Neural progenitor cell (in vitro differentiated cells): Measurements from ENCODE around the gene OR1C1. TPM values are rescaled to one million over a fixed set of nuclear protein-coding genes. Genes with fewer than 3 reads are reported as not detected.
"Not testable (repeated sequence)": the region's sequence is repeated elsewhere in the genome, so short reads cannot be mapped to it uniquely, and the experiment has no call there.

Source experiments
- DNase-seq: peaks from one replicate; pipeline ENCODE4 v3.0.0-alpha.2; 2016; ENCODE audit warnings: low spot score
- H2AFZ ChIP-seq: fragments of 200-600 bp; sonication (generic); replicated peaks from 2 replicates; pipeline ENCODE4 v1.6.1; 2016; ENCODE audit warnings: antibody characterized with exemption
- H3F3A ChIP-seq: fragments of 200-600 bp; sonication (generic); 2 replicates; pipeline ENCODE4 v1.6.1; 2016; ENCODE audit warnings: antibody characterized with exemption, low read depth
- H3K27ac ChIP-seq: fragments of 200-600 bp; sonication (generic); 2 replicates; pipeline ENCODE4 v1.5.1; 2016; ENCODE audit warnings: mild to moderate bottlenecking
- H3K27me3 ChIP-seq: fragments of 200-600 bp; sonication (generic); 2 replicates; pipeline ENCODE4 v1.6.1; 2016; ENCODE audit warnings: mild to moderate bottlenecking, moderate library complexity
- H3K36me3 ChIP-seq: fragments of 200-600 bp; sonication (generic); 2 replicates; pipeline ENCODE4 v1.5.1; 2016
- H3K4me1 ChIP-seq: fragments of 200-600 bp; sonication (generic); 2 replicates; pipeline ENCODE4 v1.6.1; 2016; ENCODE audit warnings: mixed run types
- H3K4me2 ChIP-seq: fragments of 200-600 bp; sonication (generic); 2 replicates; pipeline ENCODE4 v1.6.1; 2016
- H3K4me3 ChIP-seq: fragments of 200-600 bp; sonication (generic); 2 replicates; pipeline ENCODE4 v1.5.1; 2016
- H3K79me2 ChIP-seq: fragments of 200-600 bp; sonication (generic); 2 replicates; pipeline ENCODE4 v1.6.1; 2016; ENCODE audit warnings: low read depth
- H3K9ac ChIP-seq: fragments of 200-600 bp; sonication (generic); 2 replicates; pipeline ENCODE4 v1.6.1; 2016
- H3K9me3 ChIP-seq: fragments of 200-600 bp; sonication (generic); 2 replicates; pipeline ENCODE4 v1.5.1; 2016; ENCODE audit warnings: low read depth
- H4K20me1 ChIP-seq: fragments of 200-600 bp; sonication (generic); 2 replicates; pipeline ENCODE4 v1.6.1; 2016; ENCODE audit warnings: low read depth
- H3K27ac Mint-ChIP-seq: 3 replicates; pipeline ENCODE4 v1.8.0; 2021; ENCODE audit warnings: mixed read lengths
- H3K27me3 Mint-ChIP-seq: 2 replicates; pipeline ENCODE4 v1.8.0; 2022; ENCODE audit warnings: low read depth, mild to moderate bottlenecking, inconsistent platforms, moderate library complexity, mixed read lengths; ENCODE audit not compliant: insufficient read depth
- H3K36me3 Mint-ChIP-seq: 3 replicates; pipeline ENCODE4 v1.8.0; 2021; ENCODE audit warnings: mixed read lengths
- H3K4me1 Mint-ChIP-seq: 3 replicates; pipeline ENCODE4 v1.8.0; 2021; ENCODE audit warnings: mixed read lengths
- H3K4me3 Mint-ChIP-seq: 3 replicates; pipeline ENCODE4 v1.8.0; 2021; ENCODE audit warnings: mild to moderate bottlenecking, moderate library complexity, mixed read lengths
- H3K9me3 Mint-ChIP-seq: 3 replicates; pipeline ENCODE4 v1.8.0; 2020; ENCODE audit warnings: mixed read lengths
- CTCF ChIP-seq: fragments of 200-600 bp; sonication (generic); IDR thresholded peaks from 2 replicates; pipeline ENCODE4 v1.5.1; 2017; ENCODE audit warnings: antibody characterized with exemption, mild to moderate bottlenecking
- EZH2 ChIP-seq: fragments of 200-600 bp; sonication (generic); IDR thresholded peaks from 2 replicates; pipeline ENCODE4 v1.6.1; 2017; ENCODE audit warnings: antibody characterized with exemption, mild to moderate bottlenecking, moderate library complexity
- EZH2phosphoT487 ChIP-seq: fragments of 200-600 bp; sonication (generic); IDR thresholded peaks from 2 replicates; pipeline ENCODE4 v1.6.1; 2017; ENCODE audit warnings: antibody characterized with exemption
- total RNA-seq: library from RNA; depleted of rRNA; stranded (reverse); fragments of >200 nt; gene quantifications from 2 replicates; pipeline ENCODE4 v1.2.3, GENCODE V29; 2015; ENCODE audit warnings: low replicate concordance

OR1C1 gene
- total RNA-seq, 1 donor from 2014 or later: not detected

GRCh38 chr1:247746391-247746935 lies 13.9 kb downstream of the OR1C1 start:
- H3K9me3 ChIP-seq: peaks cover 34% of the 10 kb centered on the region
- no peaks in the 10 kb centered on the region for H3K27me3 Mint-ChIP-seq
- no peak overlapping the region for H3K4me3 ChIP-seq
- H3K4me1 ChIP-seq: no peaks in the 10 kb centered on the region
- no peak for DNase-seq
- H3K27ac ChIP-seq: no peak overlapping the region
- H3K79me2 ChIP-seq: no peaks in the 10 kb centered on the region
- no peaks in the 10 kb centered on the region for H3K4me1 Mint-ChIP-seq
- H3K9ac ChIP-seq: no peak overlapping the region
- H4K20me1 ChIP-seq: no peaks in the 10 kb centered on the region
- H3K4me2 ChIP-seq: no peak overlapping the region
- H3K36me3 Mint-ChIP-seq: no peaks in the 10 kb centered on the region
- no peaks in the 10 kb centered on the region for H3K36me3 ChIP-seq
- no peak overlapping the region for H3K4me3 Mint-ChIP-seq
- H3F3A ChIP-seq: no peaks in the 10 kb centered on the region
- no peak for TF ChIP-seq CTCF
- TF ChIP-seq EZH2: no peak
- TF ChIP-seq EZH2phosphoT487: no peak
- H2AFZ ChIP-seq: no peak overlapping the region
- no peak overlapping the region for H3K27ac Mint-ChIP-seq
- H3K9me3 Mint-ChIP-seq: peaks cover 15% of the 10 kb centered on the region
- H3K27me3 ChIP-seq: no peaks in the 10 kb centered on the region

GRCh38 chr1:247742215-247742760 lies 18.1 kb downstream of the OR1C1 start:
- H3K4me1 Mint-ChIP-seq, H4K20me1 ChIP-seq, H3K4me3 ChIP-seq, H3K9me3 Mint-ChIP-seq, H3K27ac ChIP-seq, H3K79me2 ChIP-seq, H3K4me1 ChIP-seq, H3K27me3 Mint-ChIP-seq, H3K4me3 Mint-ChIP-seq, H3K9ac ChIP-seq, DNase-seq, H3K36me3 Mint-ChIP-seq, H3F3A ChIP-seq, H3K4me2 ChIP-seq, H3K27me3 ChIP-seq, H2AFZ ChIP-seq, H3K36me3 ChIP-seq, H3K27ac Mint-ChIP-seq: not testable (repeated sequence)
- peaks cover 53% of the 10 kb centered on the region for H3K9me3 ChIP-seq

- Histone ChIP-seq H3K27me3 (no peaks in the 10 kb centered on the region), H3K4me3 (no peak overlapping the region), H2AFZ (no peak overlapping the region), H3F3A (no peaks in the 10 kb centered on the region), H3K27ac (no peak overlapping the region), H4K20me1 (no peaks in the 10 kb centered on the region), H3K9ac (no peak overlapping the region), H3K9me3 (peaks cover 53% of the 10 kb centered on the region), H3K4me2 (no peak overlapping the region), H3K36me3 (no peaks in the 10 kb centered on the region), H3K4me1 (no peaks in the 10 kb centered on the region), H3K79me2 (no peaks in the 10 kb centered on the region)
- no peaks in the 10 kb centered on the region for H3K4me1 Mint-ChIP-seq
- H3K36me3 Mint-ChIP-seq: no peaks in the 10 kb centered on the region
- no peak for DNase-seq
- H3K27me3 Mint-ChIP-seq: no peaks in the 10 kb centered on the region
- TF ChIP-seq CTCF (no peak), EZH2phosphoT487 (no peak), EZH2 (no peak)
- no peak overlapping the region for H3K27ac Mint-ChIP-seq
- no peak overlapping the region for H3K4me3 Mint-ChIP-seq
- no peaks in the 10 kb centered on the region for H3K9me3 Mint-ChIP-seq
These were observed 18.6 kb downstream of the OR1C1 start for GRCh38 chr1:247741756-247742155.

- Mint-ChIP-seq H3K4me1 (no peaks in the 10 kb centered on the region), H3K27ac (no peak overlapping the region), H3K4me3 (no peak overlapping the region), H3K27me3 (no peaks in the 10 kb centered on the region), H3K36me3 (no peaks in the 10 kb centered on the region), H3K9me3 (no peaks in the 10 kb centered on the region)
- Histone ChIP-seq H2AFZ (no peak overlapping the region), H4K20me1 (no peaks in the 10 kb centered on the region), H3K4me1 (no peaks in the 10 kb centered on the region), H3K36me3 (no peaks in the 10 kb centered on the region), H3K4me3 (no peak overlapping the region), H3F3A (no peaks in the 10 kb centered on the region), H3K9me3 (peaks cover 50% of the 10 kb centered on the region), H3K4me2 (no peak overlapping the region), H3K27ac (no peak overlapping the region), H3K79me2 (no peaks in the 10 kb centered on the region), H3K27me3 (no peaks in the 10 kb centered on the region), H3K9ac (no peak overlapping the region)
- TF ChIP-seq EZH2 (no peak), EZH2phosphoT487 (no peak), CTCF (no peak)
- DNase-seq: no peak
These were observed 19.6 kb downstream of the OR1C1 start for GRCh38 chr1:247740721-247741120.
